NCI-H2029 (cell line): Measurements from ENCODE around the gene ALKBH7.
A peak's percentile ranks its signal among the peaks of the same experiment; 100 is the strongest.
"Not testable (repeated sequence)": the region's sequence is repeated elsewhere in the genome, so short reads cannot be mapped to it uniquely, and the experiment has no call there.

Experiments
- DNase-seq: peaks from one replicate; lab custom pipeline; 2025; lab: John Stamatoyannopoulos, UW

Gene ALKBH7

GRCh38 chr19:6400062-6400944, 27.7 kb downstream of the ALKBH7 start:
- DNase-seq: not testable (repeated sequence)

DNA sequence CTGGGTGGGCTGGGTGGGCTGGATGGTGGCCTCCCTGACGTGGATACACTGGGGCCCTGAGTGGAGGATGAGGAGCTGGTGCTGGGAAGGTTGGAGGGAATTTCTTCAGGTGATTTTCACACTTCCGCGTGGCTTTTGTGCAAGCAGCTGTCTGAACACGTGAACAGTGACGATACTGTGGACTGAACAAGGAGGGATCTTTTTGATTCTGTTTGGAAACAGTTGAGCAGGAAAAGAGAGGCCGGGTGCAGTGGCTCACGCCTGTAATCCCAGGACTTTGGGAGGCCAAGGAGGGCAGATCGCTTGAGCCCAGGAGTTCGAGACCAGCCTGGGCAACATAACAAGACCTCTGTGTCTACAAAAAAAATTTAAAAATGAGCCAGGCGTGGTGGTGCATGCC, 29.5 kb downstream of the ALKBH7 start:
- DNase-seq: no peak

- DNase-seq: no peak
Observed at GRCh38 chr19:6402837-6403608, 30.4 kb downstream of the ALKBH7 start.

DNA sequence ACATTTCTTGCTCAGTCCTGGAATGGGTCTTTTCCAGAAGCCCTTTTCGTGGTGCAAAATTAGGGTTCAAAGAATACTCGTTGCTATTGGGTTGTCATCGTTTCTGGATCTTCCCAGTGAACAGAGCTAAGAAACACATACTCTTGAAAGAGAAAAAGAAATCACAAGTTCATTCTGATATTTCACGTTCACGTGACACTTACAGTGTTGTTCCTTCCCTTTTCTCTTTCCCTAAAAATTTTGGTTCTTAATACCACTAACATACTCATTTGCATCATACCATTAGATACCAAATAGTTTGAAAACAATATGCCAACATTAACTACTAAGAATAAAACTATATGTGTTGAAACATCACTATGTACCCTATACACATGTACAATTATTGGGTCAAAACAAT, 33.8 kb downstream of the ALKBH7 start:
- DNase-seq: no peak

DNA sequence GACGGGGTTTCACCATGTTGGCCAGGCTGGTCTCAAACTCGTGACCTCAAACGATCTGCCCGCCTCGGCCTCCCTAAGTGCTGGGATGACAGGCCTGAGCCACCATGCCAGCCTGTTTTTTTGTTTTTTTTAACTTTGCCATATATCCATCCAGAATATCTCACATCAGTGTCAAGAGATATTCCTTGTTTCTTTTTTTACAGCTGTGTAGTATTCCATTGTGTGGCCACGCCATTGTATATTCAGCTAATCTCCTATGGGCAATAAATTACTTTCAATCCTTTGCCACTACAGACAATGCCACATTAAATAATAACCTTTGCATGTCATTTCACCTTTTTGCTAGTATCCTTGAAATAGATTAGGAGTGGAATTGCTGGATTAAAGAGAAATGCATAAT, 36.8 kb downstream of the ALKBH7 start:
- no peak for DNase-seq

DNA sequence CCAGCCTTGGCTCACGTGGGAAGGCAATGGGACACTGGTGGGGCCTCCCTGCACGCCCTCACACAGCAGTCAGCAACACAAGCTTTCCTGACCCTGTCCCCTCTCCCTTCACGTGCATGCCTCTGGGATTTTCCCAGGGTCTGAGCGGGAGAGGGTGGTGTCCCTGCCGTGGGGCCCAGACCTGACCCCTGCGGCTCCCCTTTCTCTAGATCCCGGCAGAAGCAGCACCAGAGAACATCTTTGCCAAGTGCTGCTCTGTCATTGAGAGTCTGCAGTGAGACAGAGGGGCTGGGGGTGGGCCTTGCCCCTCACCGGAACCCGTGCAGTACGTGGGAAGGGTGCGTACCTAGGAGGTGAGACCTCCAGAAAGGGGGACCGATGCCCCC, 39.5 kb downstream of the ALKBH7 start:
- no peak for DNase-seq

GRCh38 chr19:6412447-6413091, 40.0 kb downstream of the ALKBH7 start:
- DNase-seq: peak; percentile 16

- DNase-seq: no peak
Observed at GRCh38 chr19:6413291-6413690, 40.7 kb downstream of the ALKBH7 start.

DNA sequence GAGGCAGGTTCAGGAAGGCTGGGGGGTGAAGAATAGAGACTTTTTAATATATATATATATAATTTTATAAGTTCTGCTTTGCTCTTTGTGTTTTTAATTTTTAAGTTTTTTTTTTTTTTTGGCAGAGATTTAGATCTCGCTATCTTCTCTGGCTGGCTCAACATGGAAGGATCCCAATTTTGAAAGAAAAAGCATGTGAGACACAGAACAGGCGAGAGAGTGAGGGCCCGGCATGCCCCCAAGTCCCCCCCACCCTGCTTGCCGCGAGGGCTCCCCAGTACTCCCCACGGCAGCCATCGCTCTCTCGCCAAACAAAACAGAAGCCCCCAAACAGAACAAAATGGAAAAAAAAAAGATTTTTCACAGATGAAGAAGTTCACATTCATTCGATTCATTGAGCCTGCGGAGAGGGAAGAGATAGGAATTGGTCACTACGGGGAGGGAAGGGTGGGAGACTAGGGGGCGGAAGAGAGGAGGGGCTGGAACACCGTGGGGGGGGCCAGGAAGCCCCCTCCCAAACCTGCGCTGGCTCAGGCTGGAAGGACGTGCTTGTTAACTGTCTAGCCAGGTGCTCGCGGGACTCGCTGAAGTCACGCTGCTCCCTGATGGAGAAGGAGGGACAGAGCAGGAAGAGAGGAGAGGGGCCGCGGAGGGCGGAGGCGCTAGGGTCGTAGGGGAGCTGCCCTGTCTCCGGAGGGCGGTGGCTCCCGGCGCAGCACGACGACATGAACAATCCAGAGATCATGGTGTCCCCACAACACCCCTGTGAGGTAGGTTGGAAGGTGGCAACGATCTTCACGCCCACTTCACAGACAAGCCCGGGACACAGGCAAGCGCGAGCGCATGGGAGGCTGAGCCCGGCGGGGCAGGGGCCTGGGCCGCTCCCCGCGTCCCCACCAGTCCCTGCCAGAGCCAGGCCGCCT, 41.4 kb downstream of the ALKBH7 start:
- no peak for DNase-seq

- DNase-seq: no peak
Observed at GRCh38 chr19:6414793-6415590, 42.4 kb downstream of the ALKBH7 start.

- no peak for DNase-seq
Observed at GRCh38 chr19:6415591-6416190, 43.1 kb downstream of the ALKBH7 start.

DNA sequence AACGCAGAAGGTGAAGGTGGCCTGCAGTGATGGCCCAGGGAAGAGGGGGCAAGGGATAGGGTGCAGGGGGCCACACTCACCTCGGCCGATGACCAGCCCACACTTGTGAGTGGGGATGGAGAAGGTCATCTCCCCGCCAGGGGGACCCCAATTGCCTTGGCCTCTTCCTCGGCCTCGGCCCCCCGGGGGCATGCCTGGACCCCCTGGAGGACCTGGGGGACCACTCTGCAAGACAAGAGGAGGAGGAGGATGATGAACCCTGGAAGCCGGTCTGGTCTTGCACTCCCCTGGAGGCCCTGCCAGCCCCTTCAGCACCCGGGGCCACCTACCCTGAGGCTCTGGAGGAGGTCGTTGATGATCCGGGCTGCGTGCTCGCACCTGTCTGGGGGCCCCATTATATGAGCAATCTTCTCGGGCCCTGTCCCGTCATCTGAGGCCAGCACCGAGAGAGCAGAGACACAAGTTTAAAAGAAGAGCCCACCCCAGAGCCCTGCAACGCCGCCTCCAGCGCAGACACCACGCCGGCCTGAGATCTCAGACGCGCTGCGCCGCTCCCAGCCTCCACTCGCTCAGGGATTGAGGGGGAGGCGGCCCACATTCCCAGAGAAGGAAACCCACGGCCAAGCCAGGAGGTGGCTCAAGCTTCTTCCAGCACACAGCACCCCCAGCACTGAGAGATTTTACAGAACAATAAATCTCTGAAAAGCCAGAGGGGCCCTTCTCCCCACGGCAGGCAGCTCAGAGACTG, 44.2 kb downstream of the ALKBH7 start:
- no peak for DNase-seq

DNA sequence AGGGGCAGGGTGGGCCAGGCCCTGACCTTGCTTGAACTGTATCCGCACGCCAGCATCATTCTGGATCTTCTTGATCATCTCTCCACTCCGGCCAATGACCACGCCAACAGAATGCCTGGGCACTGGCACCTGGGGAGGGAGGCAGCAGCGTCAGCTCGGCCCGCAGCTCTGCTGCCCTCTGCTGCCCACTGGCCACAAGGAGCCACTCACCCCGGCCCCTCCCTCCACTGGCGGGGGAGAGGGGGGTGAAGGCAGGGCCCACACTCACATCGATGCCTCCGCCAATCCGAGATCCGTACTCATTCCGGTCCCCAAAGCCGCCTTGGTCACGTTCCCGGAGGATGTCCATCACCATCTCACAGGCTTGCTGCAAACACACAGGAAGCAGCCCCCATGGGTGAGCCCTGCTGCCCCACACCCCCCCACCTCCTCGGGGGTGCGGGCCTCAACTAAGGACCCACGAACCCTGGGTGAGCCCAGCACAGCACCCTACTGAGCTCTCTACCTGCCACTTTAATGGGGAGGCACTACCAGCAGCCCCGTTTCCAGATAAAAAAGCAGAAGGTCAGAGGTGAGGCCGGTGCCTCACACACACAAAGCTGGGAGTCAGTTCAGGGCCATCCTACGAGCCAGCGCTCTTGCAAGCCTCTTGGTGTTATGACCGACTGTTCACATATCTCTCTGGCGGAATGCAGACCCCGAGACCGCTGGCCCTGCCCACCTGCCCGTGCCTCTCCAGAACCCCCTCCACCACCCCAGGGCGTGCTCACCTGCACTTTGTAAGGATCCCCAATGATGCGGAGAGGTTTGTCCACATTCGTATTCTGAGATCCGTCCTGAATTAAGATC, 45.3 kb downstream of the ALKBH7 start:
- DNase-seq: no peak

- no peak for DNase-seq
Observed at GRCh38 chr19:6418562-6418932, 46.0 kb downstream of the ALKBH7 start.

DNA sequence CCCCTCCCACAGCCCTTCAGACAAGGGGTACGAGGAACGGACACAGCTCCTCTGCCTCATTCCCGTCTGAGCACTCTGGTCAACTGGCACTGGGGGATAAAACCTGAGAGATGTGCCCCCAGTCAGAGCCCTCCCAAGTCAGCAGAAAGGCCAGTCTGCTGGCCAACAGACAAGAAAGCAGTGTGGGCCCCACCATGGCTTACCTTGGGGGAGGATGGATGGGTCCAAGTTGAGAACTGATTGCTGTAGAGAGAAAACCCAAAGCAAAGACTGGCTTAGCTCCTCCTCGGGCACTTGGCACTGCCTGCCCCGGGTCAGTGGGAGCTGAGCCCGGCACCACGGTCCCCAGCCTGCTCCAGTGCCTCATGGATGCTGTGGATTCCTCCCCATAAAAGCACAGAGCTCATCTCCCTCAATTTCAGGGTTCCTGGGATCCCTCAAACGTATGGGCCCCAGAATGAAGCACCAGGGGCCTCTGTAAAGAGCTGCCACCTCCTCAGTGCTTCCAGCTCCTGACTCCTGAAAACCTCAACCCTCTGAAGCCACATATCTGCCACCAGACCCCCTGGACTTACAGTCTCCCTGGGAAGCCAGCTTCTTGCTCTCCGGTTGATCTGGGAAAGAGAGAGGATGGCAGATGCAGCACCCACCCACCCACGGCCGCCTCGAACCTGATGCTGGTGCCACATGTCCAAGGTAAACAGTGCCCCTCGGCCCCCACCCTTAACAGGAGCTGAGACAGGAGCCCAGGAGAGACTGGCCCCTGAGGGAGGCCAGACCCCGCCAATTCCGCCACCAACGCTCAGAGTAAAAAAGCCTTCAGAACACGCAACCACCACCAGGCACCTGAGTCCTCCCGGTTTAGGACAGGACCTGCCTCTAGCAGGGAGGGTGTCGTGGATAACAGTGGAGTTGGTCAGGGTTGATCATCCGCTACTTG, 48.8 kb downstream of the ALKBH7 start:
- no peak for DNase-seq

GRCh38 chr19:6423499-6424194, 51.1 kb downstream of the ALKBH7 start:
- no peak for DNase-seq
